Endothelial cell of umbilical vein (primary cell): Measurements from ENCODE around the gene RYR2.

Source experiments
- EZH2 ChIP-seq: IDR thresholded peaks from 2 replicates; pipeline ENCODE4 v1.6.1; 2012; ENCODE audit warnings: borderline replicate concordance, low read depth, mild to moderate bottlenecking, moderate library complexity, low read length, inconsistent platforms; ENCODE audit not compliant: severe bottlenecking
- FOS ChIP-seq: IDR thresholded peaks from 2 replicates; pipeline ENCODE4 v1.6.1; 2011; ENCODE audit warnings: mild to moderate bottlenecking, low read length, moderate library complexity, borderline replicate concordance; ENCODE audit not compliant: insufficient read depth
- POLR2A ChIP-seq: IDR thresholded peaks from 2 replicates; pipeline ENCODE4 v1.6.1; 2012; ENCODE audit warnings: low read depth, mild to moderate bottlenecking, control low read depth, low read length
- POLR2AphosphoS5 ChIP-seq: IDR thresholded peaks from 2 replicates; pipeline ENCODE4 v1.6.1; 2012; ENCODE audit warnings: low read depth, mild to moderate bottlenecking, control low read depth, low read length, moderate library complexity; ENCODE audit not compliant: insufficient read depth
- TF ChIP-seq, protein P1 (sequence below), 2 donors: IDR thresholded peaks; 1 replicate in 1 of 2; 2 replicates in 1 of 2; pipeline ENCODE4 v1.5.1; 2011; ENCODE audit warnings: low read length in 2 of 2, mild to moderate bottlenecking in 2 of 2, moderate library complexity in 2 of 2, control low read depth in 1 of 2, inconsistent platforms in 1 of 2, low read depth in 1 of 2; ENCODE audit not compliant: insufficient read depth in 1 of 2; ENCODE audit errors: extremely low read depth in 1 of 2
- TF ChIP-seq, protein P2 (sequence below): IDR thresholded peaks from 2 replicates; pipeline ENCODE4 v1.6.1; 2011; ENCODE audit not compliant: insufficient read depth, insufficient read length

DNA sequence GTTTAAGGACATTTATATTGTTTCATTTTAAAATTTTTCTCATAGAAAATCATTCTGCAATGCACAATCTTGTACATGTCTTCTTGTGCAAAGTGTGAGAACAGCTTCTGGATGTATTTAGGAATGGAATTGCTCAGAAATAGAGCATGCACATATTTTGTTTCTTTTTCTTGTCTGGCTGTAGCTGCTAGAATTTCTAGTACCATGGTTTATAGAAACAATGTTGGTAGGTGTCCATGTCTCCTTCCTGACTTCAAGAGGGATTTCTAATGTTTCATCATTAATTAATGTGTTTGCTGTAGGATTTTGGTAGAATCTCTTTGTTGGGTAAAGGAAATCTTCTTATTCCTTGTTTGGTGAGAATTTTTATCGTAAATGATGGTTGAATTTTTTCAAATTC lies 99.0 kb downstream of the RYR2 start:
- TF ChIP-seq, protein P1, sequence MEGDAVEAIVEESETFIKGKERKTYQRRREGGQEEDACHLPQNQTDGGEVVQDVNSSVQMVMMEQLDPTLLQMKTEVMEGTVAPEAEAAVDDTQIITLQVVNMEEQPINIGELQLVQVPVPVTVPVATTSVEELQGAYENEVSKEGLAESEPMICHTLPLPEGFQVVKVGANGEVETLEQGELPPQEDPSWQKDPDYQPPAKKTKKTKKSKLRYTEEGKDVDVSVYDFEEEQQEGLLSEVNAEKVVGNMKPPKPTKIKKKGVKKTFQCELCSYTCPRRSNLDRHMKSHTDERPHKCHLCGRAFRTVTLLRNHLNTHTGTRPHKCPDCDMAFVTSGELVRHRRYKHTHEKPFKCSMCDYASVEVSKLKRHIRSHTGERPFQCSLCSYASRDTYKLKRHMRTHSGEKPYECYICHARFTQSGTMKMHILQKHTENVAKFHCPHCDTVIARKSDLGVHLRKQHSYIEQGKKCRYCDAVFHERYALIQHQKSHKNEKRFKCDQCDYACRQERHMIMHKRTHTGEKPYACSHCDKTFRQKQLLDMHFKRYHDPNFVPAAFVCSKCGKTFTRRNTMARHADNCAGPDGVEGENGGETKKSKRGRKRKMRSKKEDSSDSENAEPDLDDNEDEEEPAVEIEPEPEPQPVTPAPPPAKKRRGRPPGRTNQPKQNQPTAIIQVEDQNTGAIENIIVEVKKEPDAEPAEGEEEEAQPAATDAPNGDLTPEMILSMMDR (IDR thresholded peaks at IDR 0.05; ENCODE audit: extremely low read depth in 1 of 2, insufficient read depth in 1 of 2, low read depth in 1 of 2, low read length in 2 of 2), result no peak
- TF ChIP-seq, protein P2, sequence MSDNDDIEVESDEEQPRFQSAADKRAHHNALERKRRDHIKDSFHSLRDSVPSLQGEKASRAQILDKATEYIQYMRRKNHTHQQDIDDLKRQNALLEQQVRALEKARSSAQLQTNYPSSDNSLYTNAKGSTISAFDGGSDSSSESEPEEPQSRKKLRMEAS, result no peak
- TF ChIP-seq POLR2AphosphoS5 (no peak), POLR2A (no peak), FOS (no peak), EZH2 (no peak)
